ENCODE measurements around the gene RAX. TPM values are rescaled to one million over a fixed set of nuclear protein-coding genes. Genes with fewer than 3 reads are reported as not detected.

RAX gene
- total RNA-seq, 1 experiment from 2014 or later = 0.37 TPM

- Histone ChIP-seq H3K23ac (ENCODE audit: insufficient read length, low read depth, low read length) (no peak overlapping the region), H3K79me1 (ENCODE audit: insufficient read depth, low read depth, low read length, poor library complexity, severe bottlenecking) (no peaks in the 10 kb centered on the region), H3K9me3 (ENCODE audit: control insufficient read depth, low read depth, low read length) (no peaks in the 10 kb centered on the region), H2AK5ac (ENCODE audit: insufficient read length, low read length) (no peak overlapping the region), H3K27me3 (ENCODE audit: insufficient read depth, low read length) (no peaks in the 10 kb centered on the region), H4K91ac (ENCODE audit: insufficient read length, low read depth, low read length) (no peak overlapping the region), H4K20me1 (ENCODE audit: control insufficient read depth, insufficient read depth, insufficient read length) (no peaks in the 10 kb centered on the region), H3K14ac (ENCODE audit: insufficient read depth, low read length) (no peak overlapping the region), H3K79me2 (ENCODE audit: insufficient read depth, low read length) (no peaks in the 10 kb centered on the region), H2BK120ac (ENCODE audit: low read depth, low read length, poor library complexity, severe bottlenecking) (no peak overlapping the region), H3K23me2 (ENCODE audit: insufficient read length, low read depth, low read length, poor library complexity, severe bottlenecking) (no peaks in the 10 kb centered on the region), H3K4ac (ENCODE audit: low read depth, low read length) (no peak overlapping the region), H2AFZ (ENCODE audit: low read length) (no peak overlapping the region), H2BK5ac (ENCODE audit: insufficient read length, low read length) (no peak overlapping the region), H3K18ac (ENCODE audit: insufficient read length, low read depth, low read length) (no peak overlapping the region), H4K5ac (ENCODE audit: insufficient read length, low read depth, low read length) (no peak overlapping the region), H2BK20ac (ENCODE audit: low read depth, low read length, poor library complexity, severe bottlenecking) (no peak overlapping the region), H3K4me1 (ENCODE audit: insufficient read depth, low read length) (no peaks in the 10 kb centered on the region), H2BK15ac (ENCODE audit: low read depth, low read length) (no peak overlapping the region), H4K8ac (replicated peaks; ENCODE audit: insufficient read length, low read depth, low read length) (no peak overlapping the region), H3K9ac (ENCODE audit: extremely low read depth, insufficient read length, low read length) (no peak overlapping the region), H2BK12ac (ENCODE audit: insufficient read length, low read depth, low read length) (no peak overlapping the region), H3K27ac (ENCODE audit: insufficient read length, low read depth, low read length) (no peak overlapping the region), H3T11ph (ENCODE audit: low read length) (no peak overlapping the region), H3K4me2 (ENCODE audit: insufficient read depth, insufficient read length, low read length) (no peak overlapping the region), H3K56ac (ENCODE audit: insufficient read length, low read depth, low read length) (no peak overlapping the region)
- H3K27ac Mint-ChIP-seq = no peak overlapping the region; a peak in 1 of 7 replicates
- DNase-seq = no peak
- H3K4me1 Mint-ChIP-seq = peaks cover 0 to 3% of the 10 kb centered on the region in 2 experiments; a peak in 1 of 4 replicates
- no peak overlapping the region for H3K4me3 Mint-ChIP-seq
- WGBS (ENCODE audit: extremely low coverage, insufficient read length, low lambda C conversion rate) = no CpG with 5 or more reads among the region's 2 CpGs
- peaks cover 50% of the 10 kb centered on the region for H3K27me3 Mint-ChIP-seq (ENCODE audit: low read depth)
- no peaks in the 10 kb centered on the region for H3K36me3 Mint-ChIP-seq (ENCODE audit: insufficient read depth in 1 of 3, low read depth in 3 of 3)
- TF ChIP-seq, protein P1, sequence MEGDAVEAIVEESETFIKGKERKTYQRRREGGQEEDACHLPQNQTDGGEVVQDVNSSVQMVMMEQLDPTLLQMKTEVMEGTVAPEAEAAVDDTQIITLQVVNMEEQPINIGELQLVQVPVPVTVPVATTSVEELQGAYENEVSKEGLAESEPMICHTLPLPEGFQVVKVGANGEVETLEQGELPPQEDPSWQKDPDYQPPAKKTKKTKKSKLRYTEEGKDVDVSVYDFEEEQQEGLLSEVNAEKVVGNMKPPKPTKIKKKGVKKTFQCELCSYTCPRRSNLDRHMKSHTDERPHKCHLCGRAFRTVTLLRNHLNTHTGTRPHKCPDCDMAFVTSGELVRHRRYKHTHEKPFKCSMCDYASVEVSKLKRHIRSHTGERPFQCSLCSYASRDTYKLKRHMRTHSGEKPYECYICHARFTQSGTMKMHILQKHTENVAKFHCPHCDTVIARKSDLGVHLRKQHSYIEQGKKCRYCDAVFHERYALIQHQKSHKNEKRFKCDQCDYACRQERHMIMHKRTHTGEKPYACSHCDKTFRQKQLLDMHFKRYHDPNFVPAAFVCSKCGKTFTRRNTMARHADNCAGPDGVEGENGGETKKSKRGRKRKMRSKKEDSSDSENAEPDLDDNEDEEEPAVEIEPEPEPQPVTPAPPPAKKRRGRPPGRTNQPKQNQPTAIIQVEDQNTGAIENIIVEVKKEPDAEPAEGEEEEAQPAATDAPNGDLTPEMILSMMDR (conservative IDR thresholded peaks at IDR 0.05) = no peak
- H3K9me3 Mint-ChIP-seq = no peaks in the 10 kb centered on the region
Measured at GRCh38 chr18:59303006-59303405, 29.8 kb upstream of the RAX start.
